ENCODE results near the gene SCMH1.

Gene SCMH1

DNA sequence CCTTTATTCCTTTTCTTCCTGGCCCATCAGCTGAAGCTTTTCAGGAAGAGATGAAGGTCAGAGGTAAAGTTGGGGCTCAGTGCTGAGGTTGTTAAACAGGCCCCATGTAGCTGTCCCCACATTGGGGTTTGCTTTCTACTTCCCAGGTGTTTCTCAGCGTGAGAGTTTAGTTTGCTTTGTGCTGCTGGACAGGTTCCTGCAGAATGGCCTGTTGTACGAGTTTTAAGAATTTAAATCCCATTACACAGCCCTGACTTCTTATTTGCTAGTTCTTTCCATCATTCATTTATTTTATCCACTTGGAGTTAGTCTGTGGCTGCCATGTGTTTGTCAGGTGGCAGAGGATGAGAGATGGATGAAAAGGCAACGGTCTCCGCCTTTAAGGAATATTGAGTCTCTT lies 243.4 kb downstream of the SCMH1 start:
- DNase-seq (ENCODE audit: low read depth): no peak

DNA sequence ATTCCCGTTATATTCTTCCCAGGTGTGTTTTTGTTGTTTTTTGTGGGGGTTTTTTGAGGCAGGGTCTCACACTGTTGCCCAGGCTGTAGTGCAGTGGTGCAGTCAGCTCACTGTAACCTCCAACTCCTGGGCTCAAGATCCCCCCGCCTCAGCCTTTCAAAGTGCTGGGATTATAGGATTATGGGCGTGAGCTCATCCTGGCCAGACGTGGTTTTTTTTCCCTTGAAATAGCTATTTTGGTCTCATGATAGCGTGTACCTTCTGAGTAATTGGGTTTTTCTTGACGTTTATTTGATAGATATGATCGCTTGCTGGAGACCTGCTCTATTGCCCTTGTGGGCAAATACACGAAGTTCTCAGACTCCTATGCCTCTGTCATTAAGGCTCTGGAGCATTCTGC lies 245.0 kb downstream of the SCMH1 start:
- no peak for DNase-seq (ENCODE audit: low read depth)

DNA sequence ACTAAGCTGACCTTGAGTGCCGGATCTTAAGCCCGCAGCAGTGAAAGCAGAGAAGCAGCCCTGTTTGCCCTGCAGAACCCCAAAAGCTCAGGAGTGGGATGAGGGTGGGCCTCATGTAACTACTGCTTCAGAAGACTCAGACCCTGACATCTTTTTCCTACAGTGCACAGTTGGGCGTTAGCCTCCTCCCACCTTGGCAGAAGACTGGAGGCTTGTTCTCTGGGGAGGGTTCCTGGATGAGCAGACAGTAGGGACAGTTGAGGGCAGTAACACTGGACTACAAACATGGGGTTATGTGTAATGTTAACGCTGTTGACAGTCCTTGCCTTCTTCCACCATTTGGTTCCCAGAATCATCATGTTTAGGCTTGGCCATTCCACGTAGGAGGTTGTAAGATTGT lies 253.0 kb downstream of the SCMH1 start:
- DNase-seq (ENCODE audit: low read depth): no peak

DNA sequence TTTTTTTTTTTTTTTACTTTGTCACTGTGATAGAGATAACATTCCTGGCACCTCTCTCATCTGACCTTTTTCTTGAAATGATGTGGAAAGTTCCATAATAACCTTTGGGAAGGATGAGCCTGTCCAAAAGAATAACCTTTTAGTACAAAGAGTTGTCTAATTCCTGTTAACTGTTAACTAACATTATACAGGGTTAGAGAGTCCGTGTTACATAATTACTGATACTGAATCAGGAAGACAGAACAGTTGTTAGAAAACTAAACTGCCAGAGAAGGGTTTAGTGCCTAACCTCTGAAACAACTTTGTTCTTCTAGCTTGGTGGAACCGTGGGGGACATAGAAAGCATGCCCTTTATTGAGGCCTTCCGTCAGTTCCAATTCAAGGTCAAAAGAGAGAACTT lies 253.8 kb downstream of the SCMH1 start:
- no peak for DNase-seq (ENCODE audit: low read depth)

DNA sequence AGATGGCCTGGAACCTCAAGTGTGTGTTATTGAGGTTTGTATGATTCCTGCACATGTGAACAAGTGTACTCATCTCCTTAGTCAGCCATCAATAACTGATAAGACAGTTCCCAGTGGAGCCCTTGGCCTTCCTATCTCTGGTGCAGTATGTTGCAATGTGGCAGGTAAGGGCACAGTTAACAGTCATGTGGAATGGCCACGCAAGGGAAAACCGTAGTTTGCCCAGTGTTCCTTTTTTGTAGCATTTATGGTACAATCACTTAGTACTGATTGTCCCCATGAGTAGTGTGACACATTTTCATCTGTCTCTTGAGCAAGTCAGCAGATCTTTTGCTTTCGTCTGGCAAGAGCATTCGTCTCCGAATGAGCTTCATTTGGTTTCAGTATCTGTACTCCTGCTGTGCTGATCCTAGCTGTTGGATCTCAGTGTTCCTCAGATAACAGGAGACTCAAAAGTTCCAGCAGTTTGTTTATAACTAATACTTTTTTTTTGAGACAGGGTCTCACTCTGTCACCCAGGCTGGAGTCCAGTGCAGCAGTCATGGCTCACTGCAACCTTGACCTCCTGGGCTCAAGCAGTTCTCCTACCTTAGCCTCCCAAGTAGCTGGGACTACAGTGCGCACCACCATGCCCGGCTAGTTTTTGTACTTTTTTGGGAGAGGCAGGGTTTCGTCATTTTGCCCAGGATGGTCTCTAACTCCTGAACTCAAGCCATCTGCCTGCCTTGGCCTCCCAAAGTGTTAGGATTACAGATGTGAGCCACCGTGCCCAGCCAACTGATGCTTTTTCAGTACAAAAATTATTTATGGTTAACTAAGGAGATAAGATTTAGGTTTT lies 254.4 kb downstream of the SCMH1 start:
- DNase-seq (ENCODE audit: low read depth): no peak

DNA sequence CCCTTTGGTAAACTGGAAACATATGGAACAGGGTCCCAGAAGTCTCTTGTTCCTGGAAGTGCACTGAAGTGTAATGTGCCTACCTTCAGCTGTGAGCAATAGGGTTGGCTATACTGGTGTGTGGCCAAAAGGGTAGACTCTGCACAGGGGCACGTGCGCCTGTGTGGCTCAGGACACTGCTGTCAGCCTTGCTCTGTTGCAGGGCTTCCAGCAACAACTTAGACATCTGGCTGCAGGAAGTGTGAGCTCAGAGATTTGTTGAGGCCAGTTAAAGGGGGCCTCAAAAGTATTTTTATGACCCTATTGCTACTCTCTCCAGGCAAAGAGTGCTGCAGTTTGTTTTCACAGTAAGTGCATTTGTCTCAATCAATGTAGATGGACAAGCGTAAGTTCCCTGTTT lies 255.2 kb downstream of the SCMH1 start:
- no peak for DNase-seq (ENCODE audit: low read depth)

DNA sequence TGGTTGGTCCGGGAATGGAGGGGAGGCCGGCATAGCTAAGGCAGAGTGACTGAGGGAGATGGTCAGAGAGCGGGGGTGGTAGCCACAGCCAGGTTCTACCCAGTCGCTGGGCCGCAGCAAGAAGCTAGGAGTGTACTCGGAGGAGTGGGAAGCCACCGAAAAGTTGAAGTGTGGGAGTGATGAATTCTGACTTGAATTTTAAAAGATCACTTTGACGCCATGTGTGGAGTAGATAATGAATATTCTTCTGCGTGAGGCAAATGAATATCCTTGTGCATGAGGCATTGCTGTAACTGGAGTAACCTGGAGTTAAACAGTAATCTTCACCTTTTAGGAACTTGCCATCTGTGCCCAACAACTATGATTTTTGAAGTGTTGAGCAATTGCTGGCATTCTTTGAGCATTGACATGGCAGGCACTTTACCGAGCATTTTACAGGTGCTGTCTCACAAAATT lies 255.8 kb downstream of the SCMH1 start:
- DNase-seq (ENCODE audit: low read depth): no peak

DNA sequence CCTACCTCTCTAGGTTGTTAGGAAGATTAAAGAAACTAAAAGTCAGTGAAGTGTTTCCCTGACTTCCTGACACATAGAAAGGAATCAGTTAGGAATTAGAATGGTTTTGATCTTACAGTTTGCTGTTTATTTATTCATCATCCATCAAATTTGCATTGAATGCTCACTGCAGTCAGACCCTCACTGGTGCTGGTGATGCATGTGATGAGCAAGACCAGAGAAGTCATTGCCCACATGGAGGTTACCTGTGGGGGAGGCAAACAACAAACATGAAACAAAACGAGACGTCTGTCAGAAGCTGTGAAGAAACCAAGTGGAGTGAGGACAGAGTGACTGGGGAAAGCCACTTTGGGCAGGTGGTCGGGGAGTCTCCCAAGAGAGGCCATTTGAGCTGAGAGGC lies 256.2 kb downstream of the SCMH1 start:
- no peak for DNase-seq (ENCODE audit: low read depth)

DNA sequence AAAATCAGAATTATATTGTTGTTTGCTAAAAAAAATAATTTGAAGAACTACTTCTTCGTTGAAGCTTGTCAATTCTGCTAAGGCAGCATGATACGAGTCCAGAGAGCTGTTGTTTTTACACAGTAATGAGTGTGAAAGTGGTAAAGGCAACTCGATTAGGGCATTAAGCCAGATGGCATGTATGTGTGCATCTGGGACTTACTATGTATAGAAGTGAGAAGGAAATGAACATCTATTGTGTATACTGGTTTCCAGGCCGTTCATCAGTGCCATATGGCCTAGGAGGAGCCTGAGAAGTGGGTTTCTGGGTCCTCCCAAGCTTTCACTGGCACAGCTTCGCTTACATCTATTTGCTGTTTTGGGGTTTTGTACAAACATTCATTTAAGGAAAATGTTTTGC lies 256.9 kb downstream of the SCMH1 start:
- DNase-seq (ENCODE audit: low read depth): no peak

DNA sequence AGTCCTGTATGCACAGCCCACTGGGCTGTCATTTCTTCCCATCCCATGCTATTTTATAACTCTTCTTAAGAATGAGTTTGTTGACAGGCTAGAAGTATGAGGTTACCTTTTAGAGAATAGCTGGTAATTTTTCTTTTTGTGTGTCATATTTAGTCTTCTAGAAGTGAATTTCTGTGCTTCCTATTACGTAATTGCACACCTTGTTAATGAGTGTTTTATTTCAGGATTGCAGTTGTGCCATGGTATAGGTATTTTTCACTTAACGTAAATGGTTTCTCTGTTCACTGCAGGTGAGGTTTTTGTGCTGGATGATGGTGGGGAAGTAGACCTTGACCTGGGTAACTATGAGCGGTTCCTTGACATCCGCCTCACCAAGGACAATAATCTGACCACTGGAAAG lies 257.6 kb downstream of the SCMH1 start:
- DNase-seq (ENCODE audit: low read depth): no peak

DNA sequence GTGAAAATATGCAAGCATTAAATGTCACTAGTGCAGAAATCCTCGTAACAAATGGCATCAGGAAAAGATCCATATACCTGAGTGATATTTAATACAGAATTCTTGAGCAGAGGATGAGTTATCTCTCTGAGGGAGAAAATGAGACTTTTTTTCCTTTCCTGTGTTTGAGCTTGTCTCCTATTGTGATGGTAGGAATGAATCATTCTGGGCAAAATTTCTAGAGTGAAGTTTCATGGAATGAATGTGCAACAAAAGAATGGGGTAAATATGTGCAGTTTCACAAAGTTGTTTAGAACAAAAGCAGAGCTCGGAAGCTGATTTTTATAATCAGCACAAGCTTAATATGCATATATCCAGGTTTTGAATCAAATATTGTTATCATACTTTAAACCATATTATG lies 258.0 kb downstream of the SCMH1 start:
- no peak for DNase-seq (ENCODE audit: low read depth)

DNA sequence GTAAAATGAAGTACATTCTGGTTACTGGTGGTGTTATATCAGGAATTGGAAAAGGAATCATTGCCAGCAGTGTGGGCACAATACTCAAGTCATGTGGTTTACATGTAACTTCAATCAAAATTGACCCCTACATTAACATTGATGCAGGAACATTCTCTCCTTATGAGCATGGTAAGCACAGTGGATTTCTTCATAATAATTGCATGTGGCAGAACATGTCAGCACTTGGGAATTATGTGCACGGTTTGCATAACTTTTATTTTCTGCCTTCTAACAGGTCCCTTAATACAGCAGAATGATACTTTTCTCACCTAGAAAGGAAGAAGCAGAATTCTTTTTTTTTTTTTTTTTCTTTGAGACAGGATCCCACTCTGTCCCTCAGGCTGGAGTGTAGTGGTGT lies 258.8 kb downstream of the SCMH1 start:
- DNase-seq (ENCODE audit: low read depth): no peak

DNA sequence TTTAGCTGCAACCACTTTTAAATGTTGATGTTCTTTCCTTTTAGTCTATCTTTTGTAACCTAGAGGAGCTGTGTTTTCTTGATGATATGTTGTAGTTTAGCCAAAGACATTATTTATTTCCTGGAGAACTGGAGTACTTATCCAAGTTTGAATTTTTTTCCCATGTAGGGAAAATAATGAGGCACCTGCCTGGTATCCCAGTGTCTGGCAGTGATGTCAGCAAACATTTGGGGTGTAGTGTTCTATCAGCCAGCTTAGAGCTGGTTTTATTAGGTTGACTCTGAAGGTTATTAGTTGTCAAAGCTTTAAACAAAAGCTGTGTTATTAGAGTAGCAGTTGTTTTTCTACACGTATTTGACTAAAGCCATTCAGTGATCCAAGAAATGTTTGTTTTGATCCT lies 259.4 kb downstream of the SCMH1 start:
- DNase-seq (ENCODE audit: low read depth): no peak

DNA sequence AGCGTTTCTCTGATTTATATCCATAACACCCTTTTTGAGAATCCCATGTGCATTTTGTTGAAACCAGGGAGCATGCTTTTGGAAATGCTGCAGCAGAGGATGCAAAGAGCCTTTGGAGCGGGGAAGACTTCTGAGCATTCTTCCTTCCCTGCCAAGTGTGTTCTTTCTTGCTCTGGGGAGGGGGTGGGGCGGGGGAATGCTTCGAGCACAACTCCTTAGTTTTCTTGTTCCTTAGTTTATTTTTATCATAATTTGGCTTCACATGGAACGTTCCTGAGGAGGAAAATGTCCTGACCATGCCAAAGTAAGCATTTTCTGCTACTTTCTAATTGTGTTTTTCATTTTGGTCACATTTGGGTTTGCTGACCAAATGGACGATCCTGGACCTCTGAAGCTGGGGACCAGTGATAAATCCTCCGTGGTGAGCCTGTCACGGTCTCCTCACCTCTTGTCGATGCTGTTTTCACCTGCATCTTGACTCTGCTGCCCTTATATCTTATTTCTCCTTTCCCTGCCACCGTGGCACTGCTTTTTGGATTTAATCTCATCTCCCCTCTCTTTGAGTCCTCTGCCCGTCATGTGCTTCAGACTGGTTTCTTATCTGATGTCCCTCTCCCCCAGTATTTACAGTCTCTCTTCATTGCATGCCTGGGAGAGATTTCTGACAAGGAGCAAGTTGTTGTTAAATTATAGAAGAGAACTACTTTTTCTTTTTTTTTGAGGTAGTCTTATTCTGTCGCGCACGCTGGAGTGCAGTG lies 260.2 kb downstream of the SCMH1 start:
- no peak for DNase-seq (ENCODE audit: low read depth)

DNA sequence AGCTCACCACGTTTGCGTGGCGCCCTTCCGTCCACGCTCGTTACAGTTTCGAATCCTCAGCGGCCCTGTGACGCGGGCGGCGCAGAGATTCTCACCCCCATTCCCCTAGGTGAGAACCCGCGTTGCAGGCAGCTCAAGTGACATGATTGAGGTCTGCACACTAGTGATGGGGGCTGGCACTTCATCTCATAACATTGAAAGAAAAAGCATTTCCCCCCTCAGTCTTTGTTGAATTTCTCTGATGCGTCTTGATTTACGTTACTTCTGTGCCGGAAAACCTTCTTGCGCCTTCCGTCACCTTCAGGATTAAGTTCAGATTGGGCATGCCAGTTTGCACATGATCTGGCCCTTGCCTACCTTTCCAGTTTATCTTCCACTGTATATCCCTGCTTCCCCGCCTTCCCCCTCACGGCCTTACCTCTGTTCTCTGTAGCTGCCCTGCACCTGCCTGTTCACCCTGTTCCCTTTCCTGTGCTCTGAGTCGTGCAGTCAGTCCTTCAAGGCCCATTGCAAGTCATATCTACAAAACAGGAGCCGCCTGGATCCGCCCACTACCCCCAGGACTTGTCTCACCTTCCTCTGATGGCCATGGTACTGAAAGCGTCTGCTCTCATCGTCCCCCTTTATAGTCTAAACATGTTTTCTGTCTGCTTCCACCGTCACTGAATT lies 261.5 kb downstream of the SCMH1 start:
- no peak for DNase-seq (ENCODE audit: low read depth)

DNA sequence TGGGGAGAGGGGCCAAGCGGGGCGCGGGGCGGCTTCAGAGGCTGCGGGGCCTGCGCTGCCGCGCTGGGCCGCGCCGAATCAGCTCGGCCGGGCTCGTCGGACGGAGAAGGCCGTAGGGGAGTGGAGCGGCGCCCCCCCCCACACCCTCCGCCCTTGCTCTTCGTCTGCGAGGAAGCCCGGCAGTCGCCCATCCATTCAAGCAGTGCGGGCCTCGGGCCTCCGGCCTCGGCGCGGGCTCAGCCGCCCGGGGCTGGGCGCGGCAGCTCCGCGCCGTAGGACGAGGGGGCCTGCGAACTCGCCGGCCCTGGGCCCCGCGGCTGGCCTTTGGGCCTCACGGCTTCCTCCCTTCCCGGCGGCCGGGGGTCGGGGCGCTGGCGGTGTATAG lies 262.0 kb downstream of the SCMH1 start:
- no peak for DNase-seq (ENCODE audit: low read depth)

DNA sequence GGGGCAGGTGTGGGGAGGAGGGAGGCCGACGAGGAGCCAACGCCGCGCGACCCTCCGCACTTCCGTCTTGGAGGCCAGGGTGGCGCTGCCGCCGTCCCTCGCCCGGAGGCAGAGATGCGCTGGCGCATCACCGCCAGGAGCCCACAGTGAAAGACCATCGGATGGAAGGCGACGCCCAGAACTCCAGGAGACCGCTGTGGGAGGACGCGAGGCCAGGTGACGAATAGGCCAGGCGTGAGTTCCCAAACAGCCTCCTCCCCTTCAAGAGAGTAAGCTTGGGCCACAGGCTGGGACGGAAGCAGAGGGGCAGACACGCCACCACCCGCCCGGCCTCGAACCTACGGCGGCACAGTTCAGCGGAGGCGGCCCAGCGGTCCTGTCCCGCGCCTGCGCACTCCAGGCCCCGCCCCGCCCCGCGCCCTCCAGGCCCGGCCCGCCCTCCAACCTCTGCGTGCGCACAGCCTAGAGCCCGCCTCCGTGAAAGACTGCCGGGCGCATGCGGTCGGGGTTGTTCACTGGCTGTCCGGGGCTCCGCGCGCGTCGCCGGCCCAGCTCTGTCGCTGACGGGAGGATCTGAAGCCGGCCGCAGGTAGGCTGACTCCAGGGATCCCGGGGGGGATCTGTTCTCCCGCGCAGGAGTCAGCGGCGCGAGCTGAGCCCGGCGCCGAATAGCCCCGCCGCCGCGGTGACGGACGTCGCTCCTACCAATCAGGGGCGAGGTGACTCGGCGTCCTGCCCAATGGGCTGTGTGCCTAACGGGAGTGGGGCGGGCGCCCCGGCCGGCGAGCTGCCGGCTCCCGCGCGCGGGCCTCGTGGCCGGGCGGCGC lies 262.7 kb downstream of the SCMH1 start, which contains the start of gene CTPS1:
Gene CTPS1 (plus strand): TSS at position 456 of the 827 bp plus-strand sequence. CDS start 3,595 bp downstream, outside the sequence.
- no peak for DNase-seq (ENCODE audit: low read depth)

DNA sequence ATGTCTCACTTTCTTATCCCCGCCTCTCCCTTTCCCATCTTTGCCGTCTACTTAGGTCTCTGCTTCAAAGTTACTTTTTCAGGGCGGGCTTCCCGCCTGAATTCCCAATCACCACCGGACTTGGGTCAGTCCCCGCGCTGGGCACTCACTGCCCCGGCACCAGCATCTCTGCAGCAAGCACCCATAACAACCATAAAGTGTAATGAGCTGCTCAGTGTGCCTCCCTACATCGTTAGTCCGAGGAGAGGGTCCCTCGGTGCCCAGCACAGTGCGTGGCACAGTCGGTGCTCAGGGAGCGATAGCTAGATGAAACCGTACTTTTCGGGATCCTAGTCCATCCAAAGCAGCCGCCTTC lies 263.2 kb downstream of the SCMH1 start:
- no peak for DNase-seq (ENCODE audit: low read depth)

DNA sequence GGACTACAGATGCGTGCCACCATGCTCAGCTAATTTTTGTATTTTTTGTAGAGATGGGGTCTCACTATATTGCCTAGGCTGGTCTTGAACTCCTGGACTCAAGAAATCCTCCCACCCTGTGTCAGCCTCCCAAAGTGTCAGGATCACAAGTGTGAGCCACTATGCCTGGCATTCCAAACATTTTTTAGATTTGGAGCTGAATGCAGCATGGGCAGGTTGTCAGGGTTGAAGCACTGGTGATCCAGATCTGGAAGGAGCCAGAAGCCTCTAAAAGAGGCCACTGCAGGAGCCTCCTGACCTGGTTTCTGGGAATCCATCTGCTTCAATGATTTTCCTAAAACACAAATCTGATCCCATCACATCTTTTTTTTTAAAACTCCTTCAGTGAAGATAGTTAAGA lies 264.4 kb downstream of the SCMH1 start:
- DNase-seq (ENCODE audit: low read depth): no peak
